ACC112 (cell line): ENCODE data around the gene LRRC4B.
"Not testable (repeated sequence)": the region's sequence is repeated elsewhere in the genome, so short reads cannot be mapped to it uniquely, and the experiment has no call there.

Experiments used
- H2AFZ ChIP-seq: fragments of 200-600 bp; sonication (generic); one replicate; pipeline ENCODE4 v1.6.0; 2017; ENCODE audit warnings: antibody characterized with exemption, low read length; ENCODE audit not compliant: unreplicated experiment
- H3K27ac ChIP-seq: fragments of 200-600 bp; sonication (generic); 2 replicates; pipeline ENCODE4 v1.5.1; 2014; ENCODE audit warnings: low read depth, mild to moderate bottlenecking, antibody characterized with exemption, low read length, moderate library complexity
- H3K27me3 ChIP-seq: fragments of 200-600 bp; sonication (generic); 2 replicates; pipeline ENCODE4 v1.6.1; 2014; ENCODE audit warnings: mild to moderate bottlenecking, antibody characterized with exemption, low read length, moderate library complexity, mixed read lengths; ENCODE audit not compliant: insufficient read depth
- H3K36me3 ChIP-seq: fragments of 200-600 bp; sonication (generic); 2 replicates; pipeline ENCODE4 v1.6.1; 2016; ENCODE audit warnings: mild to moderate bottlenecking, antibody characterized with exemption, low read length, moderate library complexity, mixed read lengths; ENCODE audit not compliant: insufficient read depth
- H3K4me1 ChIP-seq: fragments of 200-600 bp; sonication (generic); one replicate; pipeline ENCODE4 v1.6.1; 2016; ENCODE audit warnings: low read length, mixed read lengths; ENCODE audit not compliant: insufficient read depth, unreplicated experiment, control insufficient read depth
- H3K4me3 ChIP-seq: fragments of 200-600 bp; sonication (generic); 2 replicates; pipeline ENCODE4 v1.5.1; 2014; ENCODE audit warnings: mild to moderate bottlenecking, low read depth, low read length
- H3K79me2 ChIP-seq: fragments of 200-600 bp; sonication (generic); one replicate; pipeline ENCODE4 v1.6.0; 2016; ENCODE audit warnings: low read length; ENCODE audit not compliant: control insufficient read depth, unreplicated experiment, insufficient read depth

Gene LRRC4B

GRCh38 chr19:50601407-50602088, 33.3 kb upstream of the LRRC4B start:
- H3K4me1 ChIP-seq: no peaks in the 10 kb centered on the region
- H3K4me3 ChIP-seq: no peak overlapping the region
- peaks cover 27% of the 10 kb centered on the region for H3K27me3 ChIP-seq
- H3K36me3 ChIP-seq: no peaks in the 10 kb centered on the region
- no peak overlapping the region for H3K27ac ChIP-seq
- H2AFZ ChIP-seq: no peak overlapping the region
- H3K79me2 ChIP-seq: no peaks in the 10 kb centered on the region

GRCh38 chr19:50599427-50599826, 31.2 kb upstream of the LRRC4B start:
- Histone ChIP-seq H3K79me2 (no peaks in the 10 kb centered on the region), H3K27ac (no peak overlapping the region), H3K27me3 (peaks cover 27% of the 10 kb centered on the region), H3K36me3 (no peaks in the 10 kb centered on the region), H3K4me1 (no peaks in the 10 kb centered on the region), H3K4me3 (no peak overlapping the region), H2AFZ (no peak overlapping the region)

- Histone ChIP-seq H3K4me1 (no peaks in the 10 kb centered on the region), H3K27me3 (peaks cover 7% of the 10 kb centered on the region), H3K36me3 (no peaks in the 10 kb centered on the region), H3K4me3 (no peak overlapping the region), H3K27ac (no peak overlapping the region), H3K79me2 (no peaks in the 10 kb centered on the region), H2AFZ (no peak overlapping the region)
Observed at GRCh38 chr19:50590191-50590590, 22.0 kb upstream of the LRRC4B start.

- not testable (repeated sequence) for H3K36me3 ChIP-seq, H3K79me2 ChIP-seq
Observed at GRCh38 chr19:50581795-50582660, 13.8 kb upstream of the LRRC4B start.

GRCh38 chr19:50580970-50581634, 12.9 kb upstream of the LRRC4B start:
- Histone ChIP-seq H3K27me3 (0 out of 2 replicates have a peak, but pooled peaks cover 7% of the 10 kb centered on the region), H3K4me3 (no peak overlapping the region), H2AFZ (no peak overlapping the region)

More at GRCh38 chr19:50581795-50582660, 13.8 kb upstream of the LRRC4B start:
- not testable (repeated sequence) for H2AFZ ChIP-seq, H3K27me3 ChIP-seq, H3K4me3 ChIP-seq, H3K4me1 ChIP-seq, H3K27ac ChIP-seq

GRCh38 chr19:50580240-50580639, 12.0 kb upstream of the LRRC4B start:
- Histone ChIP-seq H2AFZ (no peak overlapping the region), H3K4me3 (no peak overlapping the region), H3K79me2 (no peaks in the 10 kb centered on the region), H3K27me3 (0 out of 2 replicates have a peak, but pooled peaks cover 7% of the 10 kb centered on the region), H3K27ac (no peak overlapping the region), H3K36me3 (no peaks in the 10 kb centered on the region), H3K4me1 (no peaks in the 10 kb centered on the region)

More at GRCh38 chr19:50580970-50581634, 12.9 kb upstream of the LRRC4B start:
- Histone ChIP-seq H3K27ac (no peak overlapping the region), H3K4me1 (no peaks in the 10 kb centered on the region), H3K79me2 (no peaks in the 10 kb centered on the region), H3K36me3 (no peaks in the 10 kb centered on the region)

- not testable (repeated sequence) for H3K36me3 ChIP-seq, H3K27ac ChIP-seq, H3K4me3 ChIP-seq, H2AFZ ChIP-seq, H3K27me3 ChIP-seq, H3K79me2 ChIP-seq, H3K4me1 ChIP-seq
Observed at GRCh38 chr19:50576769-50577168, 8.5 kb upstream of the LRRC4B start.

- Histone ChIP-seq H3K36me3 (no peaks in the 10 kb centered on the region), H2AFZ (no peak overlapping the region), H3K4me3 (no peak overlapping the region), H3K27ac (no peak overlapping the region), H3K4me1 (no peaks in the 10 kb centered on the region), H3K79me2 (no peaks in the 10 kb centered on the region), H3K27me3 (0 out of 2 replicates have a peak, but pooled peaks cover 7% of the 10 kb centered on the region)
Observed at GRCh38 chr19:50573741-50574461, 5.7 kb upstream of the LRRC4B start.

GRCh38 chr19:50570997-50571396, 2.8 kb upstream of the LRRC4B start:
- Histone ChIP-seq H3K4me3 (no peak overlapping the region), H3K4me1 (no peaks in the 10 kb centered on the region), H3K79me2 (no peaks in the 10 kb centered on the region), H3K27me3 (peaks cover 15% of the 10 kb centered on the region), H3K36me3 (no peaks in the 10 kb centered on the region), H2AFZ (no peak overlapping the region), H3K27ac (no peak overlapping the region)

GRCh38 chr19:50569938-50570540, 1.8 kb upstream of the LRRC4B start:
- no peak overlapping the region for H3K4me3 ChIP-seq
- H3K27me3 ChIP-seq: peaks cover 24% of the 10 kb centered on the region
- H3K27ac ChIP-seq: no peak overlapping the region
- H3K36me3 ChIP-seq: no peaks in the 10 kb centered on the region
- H2AFZ ChIP-seq: no peak overlapping the region
- no peaks in the 10 kb centered on the region for H3K4me1 ChIP-seq
- H3K79me2 ChIP-seq: no peaks in the 10 kb centered on the region
